ENCODE measurements around the gene PRKAG1. TPM values are rescaled to one million over a fixed set of nuclear protein-coding genes. Genes with fewer than 3 reads are reported as not detected.

The PRKAG1 gene
- total RNA-seq, 1 donor from 2014 or later: 47.1 TPM

DNA sequence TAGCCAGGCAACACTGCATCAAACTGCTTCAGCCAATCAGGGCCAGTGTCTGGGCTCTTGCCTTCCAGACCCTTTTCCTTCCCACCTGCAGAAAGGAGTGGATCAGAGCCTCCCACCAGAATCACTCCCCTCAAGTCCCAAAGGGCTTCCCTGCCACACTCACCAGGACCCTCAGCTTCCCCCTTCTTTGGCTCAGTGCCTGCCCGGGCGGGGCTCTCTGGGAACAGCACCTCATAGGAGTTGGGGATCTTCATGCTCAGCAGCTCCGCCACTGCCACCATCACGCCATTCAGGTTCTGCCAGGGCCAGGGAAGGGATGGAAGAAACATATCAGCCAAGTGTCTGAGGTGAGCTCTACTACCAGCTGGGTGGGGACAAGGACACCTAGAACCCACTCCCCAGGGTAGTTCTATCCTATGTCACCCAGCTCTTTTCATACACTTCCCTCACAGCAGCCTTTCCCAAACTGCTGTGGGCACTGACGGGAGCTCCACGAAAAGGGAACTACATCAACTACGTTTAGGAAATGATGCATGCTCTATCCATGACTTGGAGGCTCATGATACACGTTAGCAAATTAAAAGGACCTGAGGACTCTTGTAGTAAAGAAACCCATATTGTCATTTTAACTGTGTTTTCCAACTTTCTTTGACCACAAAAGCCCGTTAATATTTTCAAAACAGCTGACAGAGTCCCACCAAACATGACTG, 9.4 kb upstream of the PRKAG1 start:
- TF ChIP-seq CTCF (IDR thresholded peaks at IDR 0.05; ENCODE audit: insufficient read depth, low read depth, low read length) (no peak), EZH2 (IDR thresholded peaks at IDR 0.05; ENCODE audit: insufficient read depth, low read length) (no peak)
- Histone ChIP-seq H3K4me3 (ENCODE audit: insufficient read depth, low read depth, low read length) (no peak overlapping the region), H3K4me1 (ENCODE audit: insufficient read depth, low read length) (no peaks in the 10 kb centered on the region), H3K9ac (ENCODE audit: low read length) (no peak overlapping the region), H3K27me3 (ENCODE audit: insufficient read depth, low read length) (no peaks in the 10 kb centered on the region), H4K20me1 (ENCODE audit: insufficient read depth, low read length) (peaks cover 63% of the 10 kb centered on the region), H3K9me3 (ENCODE audit: insufficient read depth, low read depth, low read length) (no peaks in the 10 kb centered on the region), H3K36me3 (ENCODE audit: insufficient read depth, low read length) (peaks cover 54% of the 10 kb centered on the region), H3K79me2 (ENCODE audit: insufficient read depth, low read length) (peaks cover 8% of the 10 kb centered on the region), H2AFZ (ENCODE audit: low read depth, low read length) (no peak overlapping the region), H3K4me2 (ENCODE audit: low read length) (no peak overlapping the region), H3K27ac (ENCODE audit: low read depth, low read length) (no peak overlapping the region)
- no peaks in the 10 kb centered on the region for H3K27me3 Mint-ChIP-seq (ENCODE audit: low read depth, unreplicated experiment)
- H3K27ac Mint-ChIP-seq (ENCODE audit: unreplicated experiment): peak overlapping the region; percentile 47
- H3K36me3 Mint-ChIP-seq (ENCODE audit: low read depth, unreplicated experiment): peaks cover 24% of the 10 kb centered on the region
- H3K9me3 Mint-ChIP-seq (ENCODE audit: unreplicated experiment): no peaks in the 10 kb centered on the region
- H3K4me3 Mint-ChIP-seq (ENCODE audit: unreplicated experiment): no peak overlapping the region
- DNase-seq (ENCODE audit: low read depth): no peak
- FAIRE-seq: no peak
- H3K4me1 Mint-ChIP-seq (ENCODE audit: low read depth, unreplicated experiment): no peaks in the 10 kb centered on the region

DNA sequence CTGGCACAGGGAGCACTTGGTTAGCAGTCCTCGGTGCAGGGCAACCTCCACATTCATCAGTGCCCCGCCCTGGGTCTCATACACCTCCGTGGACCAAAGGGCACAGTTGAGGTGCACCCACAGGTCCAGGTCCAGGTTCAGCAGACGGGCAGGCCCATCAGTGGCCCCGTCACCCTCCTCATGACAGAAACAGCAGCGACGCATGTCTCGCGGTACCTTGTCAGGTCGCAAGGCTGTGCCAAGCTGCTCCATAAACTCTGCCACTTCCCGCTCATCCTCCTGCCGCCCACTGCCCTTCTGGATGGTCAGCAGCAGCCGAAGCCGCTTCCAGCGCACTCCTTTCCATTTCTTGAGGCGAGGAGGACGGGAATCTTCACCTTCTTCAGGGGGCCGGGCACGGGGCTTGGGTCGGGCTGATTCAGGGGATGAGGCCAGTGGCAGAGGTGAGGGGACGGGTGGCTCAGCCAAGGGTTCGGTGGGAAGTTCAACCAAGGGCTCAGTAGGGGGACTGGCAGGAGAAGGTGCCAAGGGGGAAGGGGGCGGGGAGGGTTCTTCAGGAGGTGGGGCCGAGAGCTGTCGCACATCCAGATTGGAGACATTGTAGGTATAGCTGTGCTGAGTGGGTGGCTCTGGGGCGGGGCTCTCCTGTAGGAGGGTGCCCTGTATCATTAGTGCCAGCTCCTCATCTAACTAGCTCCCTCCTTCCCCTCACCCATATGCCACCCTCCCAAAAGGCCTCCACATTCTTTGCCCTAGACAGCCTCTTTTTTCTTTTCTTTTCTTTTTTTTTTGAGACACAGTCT, 8.3 kb upstream of the PRKAG1 start:
- no peaks in the 10 kb centered on the region for H3K4me1 Mint-ChIP-seq (ENCODE audit: low read depth, unreplicated experiment)
- Histone ChIP-seq H3K4me1 (ENCODE audit: insufficient read depth, low read length) (no peaks in the 10 kb centered on the region), H3K79me2 (ENCODE audit: insufficient read depth, low read length) (peaks cover 8% of the 10 kb centered on the region), H3K9me3 (ENCODE audit: insufficient read depth, low read depth, low read length) (no peaks in the 10 kb centered on the region), H3K36me3 (ENCODE audit: insufficient read depth, low read length) (peaks cover 63% of the 10 kb centered on the region), H2AFZ (ENCODE audit: low read depth, low read length) (no peak overlapping the region), H3K9ac (ENCODE audit: low read length) (no peak overlapping the region), H4K20me1 (ENCODE audit: insufficient read depth, low read length) (peaks cover 52% of the 10 kb centered on the region), H3K4me2 (ENCODE audit: low read length) (no peak overlapping the region), H3K27me3 (ENCODE audit: insufficient read depth, low read length) (no peaks in the 10 kb centered on the region), H3K27ac (ENCODE audit: low read depth, low read length) (no peak overlapping the region), H3K4me3 (ENCODE audit: insufficient read depth, low read depth, low read length) (no peak overlapping the region)
- DNase-seq (ENCODE audit: low read depth) (no peak), FAIRE-seq (no peak)
- no peak overlapping the region for H3K4me3 Mint-ChIP-seq (ENCODE audit: unreplicated experiment)
- H3K9me3 Mint-ChIP-seq (ENCODE audit: unreplicated experiment): no peaks in the 10 kb centered on the region
- peaks cover 25% of the 10 kb centered on the region for H3K36me3 Mint-ChIP-seq (ENCODE audit: low read depth, unreplicated experiment)
- TF ChIP-seq CTCF (IDR thresholded peaks at IDR 0.05; ENCODE audit: insufficient read depth, low read depth, low read length): no peak
- no peak for TF ChIP-seq EZH2 (IDR thresholded peaks at IDR 0.05; ENCODE audit: insufficient read depth, low read length)
- H3K27me3 Mint-ChIP-seq (ENCODE audit: low read depth, unreplicated experiment): no peaks in the 10 kb centered on the region
- no peak overlapping the region for H3K27ac Mint-ChIP-seq (ENCODE audit: unreplicated experiment)

All from astrocyte (in vitro differentiated cells and primary cell).